NCI-H446 (cell line): ENCODE measurements around the gene STK39.

Source experiments
- DNase-seq, 2 experiments: peaks; one replicate each; lab custom pipeline; 2025; lab: John Stamatoyannopoulos, UW

STK39 gene

DNA sequence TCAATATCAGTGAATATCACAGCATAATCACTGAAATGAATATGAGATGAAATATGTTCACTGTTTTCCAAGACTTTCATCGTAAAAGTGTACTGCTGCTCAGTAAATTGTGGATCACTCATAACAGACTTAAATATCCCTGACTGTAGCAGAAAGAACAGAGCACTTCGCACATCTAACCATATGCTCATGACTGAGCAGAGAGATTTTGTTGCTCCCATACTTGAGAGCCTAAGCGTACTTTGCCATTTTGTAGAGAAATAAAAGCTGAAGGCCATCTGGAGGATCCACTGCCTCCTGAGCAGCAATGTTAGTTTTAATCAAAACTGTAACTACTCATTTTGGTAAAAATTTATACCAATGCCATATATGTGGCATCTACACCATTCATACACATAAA is 243.5 kb downstream of the STK39 start:
- no peak for DNase-seq

DNA sequence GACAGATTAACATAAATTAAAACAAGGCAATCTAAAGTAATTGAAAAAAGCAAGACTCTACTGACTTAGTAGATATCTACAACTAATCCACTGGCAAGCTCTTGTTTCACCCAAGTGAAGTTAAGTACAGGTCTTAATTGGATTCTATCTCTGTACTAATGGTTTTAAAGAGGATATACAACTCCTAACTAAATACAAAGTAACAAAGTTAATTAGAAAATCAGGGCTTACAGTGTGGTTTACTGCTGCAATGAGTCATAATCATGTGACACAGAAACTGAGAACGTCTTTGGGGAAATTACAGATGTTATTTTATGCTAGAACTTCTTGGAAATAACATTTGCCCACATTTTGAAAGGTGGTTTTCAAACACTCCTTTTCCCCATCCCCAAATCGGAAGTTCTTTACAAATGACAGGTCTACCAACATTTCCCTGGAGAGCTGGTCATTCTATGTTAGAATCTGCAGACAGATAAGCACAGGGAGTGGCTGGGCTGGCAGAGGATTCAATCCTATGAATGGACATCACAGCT is 245.3 kb downstream of the STK39 start:
- no peak for DNase-seq

DNA sequence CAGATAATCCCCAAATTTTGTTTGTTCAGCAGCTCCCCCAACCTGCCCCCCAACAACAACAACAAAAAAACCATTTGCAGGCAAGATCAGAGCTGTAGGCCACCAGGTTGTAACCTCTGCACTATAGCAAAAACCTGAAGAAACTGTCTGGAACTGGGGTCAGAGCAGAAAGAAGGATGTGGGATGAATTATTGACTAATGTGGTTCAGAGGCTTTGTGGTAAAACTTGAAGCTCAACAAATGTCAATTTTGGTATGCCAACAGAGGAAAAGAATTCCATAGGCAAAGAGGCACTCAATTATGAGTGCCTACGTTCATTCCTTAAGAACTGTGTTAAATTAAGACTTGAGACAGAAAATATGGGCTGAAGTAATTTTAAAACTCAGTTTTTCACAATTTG is 255.1 kb downstream of the STK39 start:
- no peak for DNase-seq

- DNase-seq: peak; percentile 8 to 24
Observed at GRCh38 chr2:167990062-167990461, 257.3 kb downstream of the STK39 start.

DNA sequence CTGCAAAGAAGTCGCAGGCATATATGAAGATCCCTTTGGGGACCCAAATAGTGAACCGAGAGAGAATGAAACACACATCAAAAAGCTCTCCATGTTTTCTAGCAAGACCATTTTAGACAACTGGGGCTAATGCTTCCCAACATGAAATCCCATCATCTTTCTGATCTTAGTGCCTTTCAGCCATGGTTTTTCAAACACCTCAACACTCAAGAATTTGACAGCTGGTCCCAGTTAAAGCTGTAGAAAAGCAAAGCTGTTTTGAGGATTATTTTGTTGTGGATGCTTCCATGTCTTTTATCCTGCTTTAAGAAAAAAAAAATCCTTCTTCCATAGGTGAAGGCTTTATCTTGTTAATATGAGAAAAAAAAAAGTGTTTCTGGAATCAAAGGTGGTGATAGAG is 259.1 kb downstream of the STK39 start:
- DNase-seq: no peak

DNA sequence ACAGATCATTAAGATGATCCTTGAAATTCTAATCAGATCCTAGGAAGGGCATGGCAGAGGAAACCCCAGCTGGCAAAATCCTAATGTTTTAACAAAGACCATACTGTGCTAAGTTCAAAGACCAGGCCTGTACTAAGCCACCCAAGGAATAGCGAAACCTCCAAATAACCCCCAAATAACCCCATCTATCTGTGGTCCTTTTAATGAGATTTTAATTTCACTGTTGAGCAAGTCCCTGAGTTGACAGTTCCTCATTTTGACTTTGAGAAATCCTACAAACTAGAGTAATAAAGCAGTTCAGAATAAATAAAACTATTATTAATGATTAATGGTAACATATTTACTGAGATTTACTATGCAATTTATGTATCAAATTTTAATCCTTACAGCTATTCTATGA is 259.8 kb downstream of the STK39 start:
- no peak for DNase-seq

- DNase-seq: no peak
Observed at GRCh38 chr2:167987026-167987425, 260.4 kb downstream of the STK39 start.

GRCh38 chr2:167986223-167986622 is 261.2 kb downstream of the STK39 start:
- no peak for DNase-seq

DNA sequence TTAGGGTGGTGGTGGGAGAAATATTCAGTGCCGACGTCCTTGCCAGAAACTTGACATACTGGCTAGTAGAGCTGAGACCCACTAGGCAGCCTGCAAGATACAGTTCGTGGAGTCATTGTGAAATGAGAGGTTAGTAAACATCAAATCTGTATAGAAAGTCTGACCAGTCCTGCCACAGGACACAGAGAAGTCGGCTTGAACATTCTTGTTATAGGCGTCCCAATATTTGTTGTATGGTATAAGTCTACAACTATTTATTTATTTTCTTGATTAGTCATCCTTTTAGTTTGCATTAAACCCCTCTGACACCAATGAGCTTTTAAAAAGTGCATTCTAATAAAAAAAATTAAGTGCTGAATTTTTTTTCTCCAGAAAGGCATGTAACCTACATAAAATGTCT is 265.4 kb downstream of the STK39 start:
- no peak for DNase-seq

DNA sequence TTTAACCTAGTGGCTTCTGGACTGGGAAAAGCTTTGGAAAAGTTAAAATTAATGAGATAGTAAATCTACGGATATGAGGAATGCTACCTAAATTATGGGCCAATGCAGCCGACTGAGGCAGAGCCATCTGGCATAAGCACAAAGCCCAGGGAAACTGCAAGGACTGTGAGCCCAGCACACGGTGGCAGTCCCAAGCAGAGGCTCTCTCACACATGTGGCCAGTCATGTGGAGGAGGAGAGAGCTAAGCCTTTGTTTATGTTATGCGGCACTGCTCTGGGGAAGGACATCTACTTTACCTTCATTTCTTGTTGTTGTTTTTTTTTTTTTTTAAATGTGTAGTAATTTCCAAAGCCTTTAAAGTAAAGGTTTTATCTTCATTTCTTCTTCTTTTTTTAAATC is 267.0 kb downstream of the STK39 start:
- no peak for DNase-seq

GRCh38 chr2:167972746-167973145 is 274.6 kb downstream of the STK39 start:
- no peak for DNase-seq

- no peak for DNase-seq
Observed at GRCh38 chr2:167972020-167972419, 275.4 kb downstream of the STK39 start.

- DNase-seq: no peak
Observed at GRCh38 chr2:167966937-167967913, 280.2 kb downstream of the STK39 start.

- no peak for DNase-seq
Observed at GRCh38 chr2:167965907-167966761, 281.3 kb downstream of the STK39 start.

DNA sequence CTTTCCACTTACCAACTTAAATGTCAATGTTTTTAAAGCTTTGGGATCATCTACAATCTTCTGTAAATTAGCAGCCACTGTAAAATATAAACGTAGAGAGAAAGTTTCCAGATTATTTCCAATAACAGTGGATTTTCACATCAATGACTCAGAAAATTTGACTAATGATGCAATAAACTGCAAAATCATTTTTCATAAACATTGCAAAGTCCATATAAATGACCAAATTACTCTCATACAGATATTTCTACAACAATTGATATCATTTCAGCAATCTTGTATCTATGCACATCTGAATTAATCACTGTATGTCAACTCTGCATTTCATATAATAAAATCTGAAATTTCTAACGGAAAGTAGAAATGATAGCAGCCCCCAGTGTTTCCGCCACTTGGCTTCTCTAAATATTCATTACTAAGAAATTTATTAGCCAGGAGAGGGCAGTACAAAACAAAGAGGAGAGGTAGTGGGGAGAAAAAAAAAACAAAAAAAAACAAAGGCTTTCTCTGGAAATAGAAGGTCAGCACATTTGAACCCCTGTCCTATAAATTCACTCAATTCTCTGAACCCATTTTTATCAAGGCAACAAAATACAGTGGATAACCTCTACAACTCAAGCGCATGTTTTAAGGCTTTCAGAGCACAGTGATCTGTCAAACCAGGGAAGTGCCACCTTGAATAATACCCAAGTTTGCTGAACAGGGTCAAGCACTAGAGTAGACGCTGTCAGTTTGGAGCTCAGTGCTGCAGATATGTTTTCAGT is 282.6 kb downstream of the STK39 start:
- DNase-seq: no peak

- DNase-seq: no peak
Observed at GRCh38 chr2:167963899-167964649, 283.3 kb downstream of the STK39 start.

- no peak for DNase-seq
Observed at GRCh38 chr2:167962436-167963226, 284.8 kb downstream of the STK39 start.

- no peak for DNase-seq
Observed at GRCh38 chr2:167961536-167962048, 285.8 kb downstream of the STK39 start.

DNA sequence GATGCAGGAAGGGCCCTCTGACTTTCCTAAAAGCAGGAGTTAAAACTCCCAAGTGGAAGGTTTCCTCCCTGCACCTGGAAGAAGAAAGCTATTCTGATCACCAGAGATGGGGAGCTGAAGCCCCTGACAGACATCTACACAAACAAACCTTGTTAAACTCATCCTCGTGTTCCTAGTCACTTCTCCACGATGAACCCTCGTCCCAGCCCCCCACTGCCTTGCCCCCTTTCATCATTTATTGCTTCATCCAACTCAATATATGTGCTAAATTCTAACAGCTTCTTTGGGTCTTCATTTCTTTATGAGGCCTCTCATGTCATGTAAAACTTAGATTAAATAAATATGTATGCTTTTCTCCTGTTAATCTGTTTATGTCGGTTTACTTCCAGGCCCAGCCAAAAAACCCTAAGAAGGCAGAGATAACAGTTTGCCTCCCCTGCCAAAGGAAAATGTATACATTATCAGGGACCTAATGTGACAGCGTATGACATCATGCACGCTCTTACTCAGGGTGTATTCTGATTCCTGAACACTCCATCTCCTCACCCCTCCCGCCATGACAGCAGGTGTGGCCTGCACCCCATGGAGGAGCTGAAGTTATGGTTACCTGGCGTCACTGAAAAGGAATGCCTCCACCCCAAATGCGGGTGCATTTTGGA is 287.2 kb downstream of the STK39 start:
- no peak for DNase-seq

DNA sequence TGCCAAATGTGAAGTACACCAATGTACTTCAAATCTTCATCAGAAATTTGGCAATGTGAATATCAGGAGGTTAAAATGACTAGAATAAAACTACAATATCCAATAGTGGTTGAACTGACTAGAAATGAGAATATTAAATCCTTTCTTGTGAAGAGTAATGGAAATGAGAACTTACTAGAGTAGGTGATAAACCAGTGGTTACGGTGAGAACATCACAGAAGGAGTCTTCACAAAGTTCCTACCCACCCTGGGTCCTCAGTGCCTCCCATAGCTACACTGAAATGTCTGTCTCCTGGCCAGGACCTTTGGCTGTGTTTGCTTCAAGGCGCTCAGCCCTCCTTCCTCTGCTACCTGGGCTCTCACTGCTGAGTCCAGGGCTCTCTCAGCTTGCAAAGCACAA is 289.7 kb downstream of the STK39 start:
- no peak for DNase-seq
